Erythroblast (primary cell): ENCODE results near the gene CCDC73.

Source experiments
- GATA1 ChIP-seq: IDR thresholded peaks from 2 replicates; pipeline ENCODE4 v1.6.1; 2011; ENCODE audit warnings: low read depth, mild to moderate bottlenecking, control low read depth, low read length, moderate library complexity
- POLR2A ChIP-seq: IDR thresholded peaks from 2 replicates; pipeline ENCODE4 v1.6.1; 2011; ENCODE audit warnings: mild to moderate bottlenecking, low read length

- TF ChIP-seq POLR2A: no peak
- TF ChIP-seq GATA1: no peak
Measured at GRCh38 chr11:32826113-32826512, 31.7 kb upstream of the CCDC73 start.
